NCI-H460 (cell line): ENCODE results near the gene KRIT1. TPM values are rescaled to one million over a fixed set of nuclear protein-coding genes. Genes with fewer than 3 reads are reported as not detected.
"Not testable (repeated sequence)": the region's sequence is repeated elsewhere in the genome, so short reads cannot be mapped to it uniquely, and the experiment has no call there.

Source experiments
- DNase-seq: peaks from one replicate; pipeline ENCODE4 v3.0.0-alpha.2; 2016; ENCODE audit warnings: low read depth; ENCODE audit errors: extremely low read depth
- total RNA-seq: library from RNA; depleted of rRNA; stranded (reverse); fragments of >200 nt; shearing (Covaris generic); gene quantifications from 2 replicates; pipeline ENCODE4 v1.2.3, GENCODE V29; 2014

The KRIT1 gene
- total RNA-seq, 1 experiment from 2014 or later: 61.4 TPM

DNA sequence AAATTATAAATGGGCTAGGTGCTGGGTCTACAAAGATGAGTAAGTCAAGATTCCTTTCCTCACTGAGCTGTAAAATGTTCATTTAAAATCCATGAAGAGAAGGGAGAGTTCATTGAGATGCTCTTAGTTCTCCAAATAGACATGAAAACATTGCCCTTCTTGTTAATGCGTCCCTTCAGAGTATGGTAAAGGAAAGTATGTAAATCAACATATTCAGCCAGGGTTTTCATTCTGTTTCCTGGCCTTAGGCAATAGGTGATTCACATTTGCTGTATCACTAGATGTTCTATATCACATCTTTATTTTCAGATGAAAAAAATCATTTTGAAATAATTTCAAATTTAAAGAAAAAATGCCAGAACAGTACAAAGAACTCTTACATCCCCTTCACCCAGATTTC, 5.5 kb upstream of the KRIT1 start:
- DNase-seq: no peak

DNA sequence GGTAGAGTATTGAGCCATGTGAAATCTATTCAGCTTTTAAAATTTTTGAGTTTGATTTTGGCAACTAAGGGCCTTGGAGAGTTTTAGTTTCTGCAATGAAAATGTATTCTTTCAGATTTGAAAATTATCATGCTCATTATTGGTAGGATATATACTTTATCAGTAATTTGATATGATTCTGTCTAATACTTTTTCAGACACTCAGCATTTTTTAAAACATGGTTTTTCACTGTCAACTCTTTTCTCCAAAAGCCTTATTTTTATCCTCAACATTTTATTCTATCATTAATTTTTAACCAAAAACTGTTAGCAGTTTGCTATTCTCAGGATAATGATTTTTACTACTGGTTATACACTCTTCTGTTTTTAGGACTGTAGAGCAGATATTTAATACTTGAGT, 4.9 kb upstream of the KRIT1 start:
- no peak for DNase-seq

DNA sequence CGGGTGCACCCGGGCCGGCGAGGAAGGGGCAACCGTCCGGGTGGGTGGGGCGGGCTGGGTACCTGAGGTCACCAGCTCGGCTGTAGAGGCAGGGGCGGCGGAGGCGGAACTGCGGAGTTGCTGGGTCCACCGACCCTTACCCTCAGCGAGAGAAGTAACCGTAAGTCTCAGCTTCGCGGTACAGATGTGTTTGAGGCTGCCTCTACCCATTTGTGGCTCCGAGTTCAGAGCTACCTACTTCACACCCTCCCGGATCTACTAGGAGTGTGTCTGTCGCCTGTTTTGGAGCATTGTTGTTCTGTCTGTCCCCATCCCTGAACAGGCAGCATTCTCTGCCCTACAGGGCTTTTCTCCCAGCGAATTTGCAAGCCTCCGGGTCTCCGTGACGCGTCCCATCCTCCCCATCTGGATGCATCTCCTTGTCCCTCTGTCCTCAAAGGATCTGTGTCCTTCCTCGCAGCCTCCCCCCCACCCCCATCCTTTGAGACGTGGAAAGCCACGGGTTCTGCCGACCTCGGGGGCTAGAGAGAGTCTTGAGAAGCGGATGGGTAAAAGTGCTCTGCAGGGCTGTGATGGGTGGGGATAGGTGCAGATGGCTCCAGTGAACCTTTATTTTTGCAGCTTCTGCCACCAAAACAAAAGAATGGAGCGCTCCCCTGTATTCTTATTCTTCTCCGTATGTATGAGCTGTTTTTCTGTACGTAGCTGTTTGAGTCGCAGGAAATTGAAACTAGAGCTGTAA, 817 bp upstream of the KRIT1 start:
- DNase-seq: no peak

DNA sequence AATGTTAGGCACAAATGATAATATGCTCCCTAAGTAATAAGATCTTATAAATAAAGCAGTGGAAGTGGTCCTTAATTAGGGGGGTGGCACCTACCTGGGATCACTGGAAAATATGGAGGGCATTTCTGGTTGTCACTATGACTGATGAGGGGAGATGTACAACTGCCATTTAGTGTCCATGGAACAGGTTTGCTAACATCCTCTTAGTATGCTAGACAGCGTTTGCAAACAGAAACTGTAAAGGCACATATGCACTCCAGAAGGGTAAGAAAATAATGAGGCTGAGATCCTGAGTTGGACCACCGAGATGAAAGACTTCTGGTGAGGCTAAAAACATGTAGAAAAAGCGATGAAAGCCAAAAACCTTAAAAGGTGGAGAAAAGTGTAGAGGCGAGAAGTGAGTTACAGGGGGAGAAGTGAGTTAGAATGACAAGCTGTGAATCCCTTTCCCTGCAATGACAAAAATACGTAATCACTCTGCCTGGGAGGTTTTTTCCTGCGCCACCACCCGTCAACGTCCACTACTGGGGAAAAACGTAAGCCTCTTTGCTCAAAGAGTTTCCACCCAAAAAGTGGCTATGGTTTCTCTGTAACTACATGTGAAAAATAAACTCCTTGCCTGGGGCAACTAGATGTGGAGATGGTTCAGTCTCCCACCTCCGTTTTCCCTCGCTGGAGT, 767 bp downstream of the KRIT1 start:
- DNase-seq: no peak

DNA sequence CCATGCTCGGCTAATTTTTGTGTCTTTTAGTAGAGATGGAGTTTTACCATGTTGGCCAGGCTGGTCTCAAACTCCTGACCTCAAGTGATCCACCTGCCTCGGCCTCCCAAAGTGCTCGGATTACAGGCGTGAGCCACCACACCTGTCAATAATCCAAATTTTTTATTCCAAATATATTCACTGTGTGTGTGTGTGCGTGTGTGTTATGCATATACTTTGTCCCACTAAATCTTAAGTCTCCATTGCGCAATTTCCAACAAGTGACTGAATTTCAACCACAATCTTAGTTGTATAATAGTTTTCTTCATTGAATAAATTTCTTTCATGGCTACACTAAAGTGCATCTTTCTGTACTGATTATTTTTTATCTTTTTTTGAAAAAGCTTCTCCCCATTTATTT, 2.7 kb downstream of the KRIT1 start:
- DNase-seq: no peak

DNA sequence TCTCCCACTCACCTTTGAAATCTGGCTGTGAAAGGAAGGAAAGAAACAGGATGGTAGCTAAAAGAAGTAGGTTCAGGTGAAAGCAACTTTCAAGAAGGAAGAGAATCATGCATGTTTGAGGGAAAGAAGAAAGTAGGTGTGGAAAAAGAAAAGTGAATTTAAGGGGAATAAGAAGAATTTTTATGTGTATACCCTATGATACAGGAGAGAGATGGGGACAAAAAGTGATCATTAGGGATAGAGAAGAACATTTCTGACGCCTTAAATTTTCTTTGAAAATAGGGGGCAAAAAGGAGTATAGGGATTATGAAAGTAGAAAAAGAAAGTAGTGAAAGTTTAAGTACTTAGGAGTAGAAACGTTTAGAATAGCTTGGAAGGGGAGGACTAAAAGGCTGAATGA, 15.2 kb downstream of the KRIT1 start:
- no peak for DNase-seq

DNA sequence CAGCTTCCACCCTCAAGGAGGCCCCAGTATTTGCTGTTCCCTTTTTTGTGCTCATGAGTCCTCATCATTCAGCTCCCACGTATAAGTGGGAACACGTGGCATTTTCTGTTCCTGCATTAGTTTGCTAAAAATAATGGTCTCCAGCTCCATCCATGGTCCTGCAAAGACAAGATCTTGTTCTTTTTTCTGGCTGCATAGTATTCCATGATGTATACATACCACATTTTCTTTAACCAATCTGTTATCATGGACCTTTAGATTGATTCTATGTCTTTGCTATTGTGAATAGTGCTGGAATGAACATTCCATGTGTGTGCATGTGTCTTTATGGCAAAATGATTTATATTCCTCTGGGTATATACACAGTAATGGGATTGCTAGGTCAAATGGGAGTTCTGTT, 17.0 kb downstream of the KRIT1 start:
- DNase-seq: no peak

DNA sequence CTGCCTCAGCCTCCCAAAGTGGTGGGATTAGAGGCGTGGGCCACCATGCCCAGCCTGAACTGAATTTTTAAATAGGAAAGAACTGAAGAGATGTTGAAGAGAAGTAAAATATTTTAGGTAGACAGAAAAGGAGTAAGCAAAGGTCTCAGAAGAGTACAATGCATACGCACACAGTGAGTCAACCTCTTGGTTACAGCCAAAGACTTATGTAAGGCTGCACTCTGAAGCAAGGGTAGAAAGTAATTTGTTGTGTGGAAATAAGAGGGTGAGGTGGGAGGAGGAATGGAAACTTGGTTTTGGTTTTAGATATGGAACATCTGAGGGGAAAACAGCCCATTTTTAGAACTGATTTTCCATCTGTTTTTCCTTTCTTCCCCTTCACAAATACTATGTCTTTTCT, 17.6 kb downstream of the KRIT1 start:
- no peak for DNase-seq

DNA sequence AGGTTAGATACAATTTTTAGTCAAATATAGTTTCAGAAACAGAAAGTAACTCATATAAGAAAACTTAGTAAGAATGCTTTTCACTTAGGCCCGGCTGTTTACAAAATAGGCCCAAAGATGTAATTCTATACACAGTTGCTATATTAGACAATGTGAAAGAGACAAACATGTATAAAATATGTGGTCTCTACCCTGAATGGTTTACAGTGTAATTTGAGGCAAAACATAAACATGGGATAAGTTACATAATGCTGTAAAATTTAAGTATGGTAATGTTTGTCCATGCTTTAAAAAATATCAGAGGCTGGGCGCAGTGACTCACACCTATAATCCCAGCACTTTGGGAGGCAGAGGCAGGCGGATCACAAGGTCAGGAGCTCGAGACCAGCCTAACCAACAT, 18.7 kb downstream of the KRIT1 start:
- no peak for DNase-seq

DNA sequence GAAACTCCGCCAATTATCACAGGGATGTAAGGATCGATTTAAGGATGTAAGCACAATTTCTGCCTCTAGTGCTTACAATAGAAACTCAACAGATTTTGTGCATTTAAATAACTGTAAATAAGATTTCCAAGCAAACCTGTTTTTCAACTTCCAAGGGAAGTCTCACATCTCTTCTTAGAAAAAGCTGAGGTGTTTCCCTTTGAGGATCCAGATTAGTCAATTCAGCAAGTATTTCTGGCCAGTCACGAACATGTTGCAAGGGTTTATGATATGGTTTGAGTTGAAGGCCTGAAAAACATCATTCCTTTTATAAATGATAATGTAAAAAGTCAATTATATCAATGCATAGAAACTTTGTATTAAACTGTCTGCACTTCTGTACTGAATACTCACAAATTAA, 23.9 kb downstream of the KRIT1 start:
- DNase-seq: no peak

DNA sequence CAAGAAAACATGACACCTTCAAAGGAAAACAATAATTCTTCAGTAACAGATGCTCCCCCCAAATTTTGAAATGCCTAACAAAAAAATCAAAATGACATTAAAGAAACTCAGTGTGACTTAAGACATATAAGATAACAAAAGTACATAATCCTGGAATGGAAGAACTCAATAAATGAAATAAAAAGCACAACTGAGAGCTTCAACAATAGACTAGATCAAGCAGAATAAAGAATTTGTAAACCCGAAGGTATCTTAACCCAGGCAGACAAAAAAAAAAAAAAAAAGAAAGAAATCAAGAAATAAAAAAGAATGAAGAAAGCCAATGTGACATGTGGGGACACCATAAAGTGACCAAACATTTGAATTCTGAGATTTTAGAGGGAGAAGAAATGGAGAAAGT, 39.0 kb downstream of the KRIT1 start:
- DNase-seq: no peak

DNA sequence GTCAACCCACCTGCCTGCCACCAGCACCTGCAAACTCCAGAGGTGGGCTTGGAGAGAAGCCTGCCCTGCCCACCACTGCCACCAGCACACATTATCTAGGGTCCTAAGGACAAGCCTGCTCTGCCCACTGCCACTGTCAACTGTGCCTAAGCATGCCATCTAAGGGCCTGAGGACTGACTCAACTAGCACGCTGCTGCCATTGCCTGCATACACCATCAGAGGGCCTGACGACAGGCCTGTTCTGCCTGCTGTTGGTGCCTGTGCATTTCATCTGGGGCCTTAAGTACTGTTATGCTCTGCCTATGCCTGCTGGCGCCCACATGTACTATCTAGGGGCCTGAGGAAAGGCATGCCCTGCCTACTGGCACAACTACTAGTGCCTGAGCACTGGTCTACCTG, 39.7 kb downstream of the KRIT1 start:
- no peak for DNase-seq

DNA sequence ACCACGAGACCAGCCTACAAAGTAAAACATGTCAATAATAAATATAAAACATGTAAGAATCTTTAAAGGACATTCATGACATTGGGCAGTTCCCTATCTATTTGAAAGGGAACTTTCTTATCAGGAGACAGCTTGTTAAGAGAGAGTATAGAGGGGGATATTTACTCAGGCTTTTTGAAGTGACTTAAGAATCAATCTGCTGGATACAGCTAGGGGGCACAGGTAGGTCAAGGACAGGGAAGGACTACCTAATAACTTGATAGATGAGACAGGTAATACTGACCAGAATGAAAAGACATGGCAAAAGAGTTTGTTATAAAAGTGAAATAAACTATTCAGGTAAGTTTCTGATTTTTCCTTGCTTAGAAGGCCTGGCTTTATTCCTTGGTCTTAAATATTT, 44.9 kb downstream of the KRIT1 start:
- DNase-seq: no peak

DNA sequence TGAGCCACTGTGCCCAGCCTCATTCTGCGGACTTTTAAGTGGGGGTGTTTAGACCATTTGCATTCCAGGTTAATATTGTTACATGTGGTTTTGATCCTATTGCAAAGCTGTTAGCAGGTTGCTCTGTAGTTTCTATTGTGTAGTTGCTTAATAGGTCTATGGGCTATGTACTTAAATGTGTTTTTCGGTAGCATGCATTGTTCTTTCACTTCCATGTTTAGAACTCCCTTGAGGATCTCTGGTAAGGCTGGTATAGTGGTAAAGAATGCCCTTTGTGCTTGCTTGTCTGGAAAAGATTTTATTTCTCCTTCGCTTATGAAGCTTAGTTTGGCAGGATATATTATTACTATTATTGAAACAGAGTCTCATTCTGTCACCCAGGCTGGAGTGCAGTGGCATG, 53.4 kb downstream of the KRIT1 start:
- DNase-seq: no peak

DNA sequence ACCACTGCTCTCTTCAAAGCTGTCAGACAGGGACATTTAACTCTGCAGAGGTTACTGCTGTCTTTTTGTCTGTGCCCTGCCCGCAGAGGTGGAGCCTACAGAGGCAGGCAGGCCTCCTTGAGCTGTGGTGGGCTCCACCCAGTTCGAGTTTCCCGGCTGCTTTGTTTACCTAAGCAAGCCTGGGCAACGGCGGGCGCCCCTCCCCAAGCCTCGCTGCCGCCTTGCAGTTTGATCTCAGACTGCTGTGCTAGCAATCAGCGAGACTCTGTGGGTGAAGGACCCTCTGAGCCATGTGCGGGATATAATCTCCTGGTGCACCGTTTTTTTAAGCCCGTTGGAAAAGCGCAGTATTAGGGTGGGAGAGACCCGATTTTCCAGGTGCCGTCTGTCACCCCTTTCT, 56.5 kb downstream of the KRIT1 start:
- DNase-seq: not testable (repeated sequence)

DNA sequence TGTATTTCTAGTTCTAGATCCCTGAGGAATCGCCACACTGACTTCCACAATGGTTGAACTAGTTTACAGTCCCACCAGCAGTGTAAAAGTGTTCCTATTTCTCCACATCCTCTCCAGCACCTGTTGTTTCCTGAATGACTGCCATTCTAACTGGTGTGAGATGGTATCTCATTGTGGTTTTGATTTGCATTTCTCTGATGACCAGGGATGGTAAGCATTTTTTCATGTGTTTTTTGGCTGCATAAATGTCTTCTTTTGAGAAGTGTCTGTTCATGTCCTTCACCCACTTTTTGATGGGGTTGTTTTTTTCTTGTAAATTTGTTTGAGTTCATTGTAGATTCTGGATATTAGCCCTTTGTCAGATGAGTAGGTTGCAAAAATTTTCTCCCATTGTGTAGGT, 61.4 kb downstream of the KRIT1 start:
- DNase-seq: not testable (repeated sequence)

DNA sequence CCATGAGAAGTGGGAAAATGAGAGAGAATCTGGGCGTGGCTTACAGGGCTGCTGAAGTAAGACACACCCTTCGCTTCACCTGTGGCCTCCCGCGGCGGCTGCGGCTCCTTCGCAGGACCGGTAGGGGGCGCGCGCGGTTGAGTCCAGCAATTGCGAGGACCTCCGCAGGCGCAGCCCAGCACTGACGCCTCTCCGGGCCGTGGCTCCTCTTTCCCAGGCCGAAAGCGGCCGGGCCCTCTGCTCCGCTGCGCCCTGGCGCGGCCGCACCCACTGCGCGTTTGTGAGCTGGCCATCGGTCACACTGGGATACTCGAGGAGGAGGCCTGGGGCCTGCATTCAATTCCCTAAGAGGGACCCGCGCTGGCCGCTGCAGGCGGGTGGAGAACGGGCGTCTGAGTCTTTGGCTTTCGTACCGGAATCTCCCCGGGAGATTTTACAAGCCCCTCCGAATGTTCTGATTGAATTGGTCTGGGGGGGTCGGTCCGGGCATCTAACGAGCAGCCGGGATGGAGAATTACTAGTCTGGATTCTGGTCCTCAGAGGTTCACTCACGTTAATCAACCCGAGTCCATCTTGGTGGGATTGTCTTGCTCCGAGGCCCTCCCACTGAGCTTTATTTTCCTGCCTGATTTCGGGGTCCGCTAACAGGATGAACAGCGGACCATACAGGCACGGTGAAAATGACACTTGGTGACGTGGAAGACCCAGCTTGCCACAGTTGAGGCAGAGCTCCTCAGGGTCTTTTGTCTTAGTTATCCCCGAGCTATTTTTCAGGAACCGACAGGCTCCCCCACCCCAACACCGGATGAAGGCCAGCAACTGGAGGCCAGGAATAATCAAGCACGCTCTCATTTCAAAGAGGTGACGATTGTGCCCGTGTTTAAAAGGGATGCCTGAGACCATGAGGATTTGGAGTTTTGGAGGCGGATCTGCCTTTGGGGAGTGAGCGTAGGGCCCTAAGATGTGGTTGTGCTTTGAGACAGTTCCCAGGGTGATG, 66.5 kb downstream of the KRIT1 start, which contains the start of gene LRRD1:
Gene LRRD1 (minus strand): TSS at position 215 of the 997 bp plus-strand sequence. CDS start 13,940 bp downstream, outside the sequence.
- DNase-seq: peak; percentile 76

DNA sequence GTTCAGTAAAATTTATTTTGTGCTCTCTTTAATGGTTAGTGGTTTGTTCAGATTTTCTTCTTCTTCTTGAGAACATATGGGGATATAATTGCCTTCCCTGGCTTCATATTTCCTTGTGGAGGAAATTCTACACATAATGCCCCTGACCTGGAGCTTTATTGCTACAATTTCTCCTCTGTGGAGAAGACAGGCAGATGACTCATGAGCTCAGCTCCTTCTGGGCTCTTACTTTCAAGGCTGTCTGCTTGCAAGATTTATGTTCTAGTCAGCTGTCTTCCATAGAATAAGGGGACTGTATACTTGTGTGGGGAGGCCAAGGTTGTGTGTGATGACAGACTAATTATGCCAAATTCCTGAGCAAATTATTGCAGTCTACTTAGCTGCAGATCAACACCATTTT, 68.4 kb downstream of the KRIT1 start:
- no peak for DNase-seq

DNA sequence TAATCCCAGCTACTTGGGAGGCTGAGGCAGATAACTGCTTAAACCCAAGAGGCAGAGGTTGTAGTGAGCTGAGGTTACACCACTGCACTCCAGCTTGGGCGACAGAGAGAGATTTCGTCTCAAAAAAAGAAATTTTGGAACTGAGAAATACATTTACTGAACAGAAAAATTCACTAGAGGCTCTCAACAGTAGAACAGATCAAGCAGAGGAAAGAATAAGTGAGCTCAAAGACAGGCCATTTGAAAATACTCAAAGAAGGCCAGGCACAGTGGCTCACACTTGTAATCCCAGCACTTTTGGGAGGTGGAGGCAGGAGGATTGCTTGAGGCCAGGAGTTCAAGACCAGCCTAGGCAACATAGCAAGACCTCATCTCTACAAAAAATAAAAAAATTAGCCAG, 76.2 kb downstream of the KRIT1 start:
- not testable (repeated sequence) for DNase-seq

DNA sequence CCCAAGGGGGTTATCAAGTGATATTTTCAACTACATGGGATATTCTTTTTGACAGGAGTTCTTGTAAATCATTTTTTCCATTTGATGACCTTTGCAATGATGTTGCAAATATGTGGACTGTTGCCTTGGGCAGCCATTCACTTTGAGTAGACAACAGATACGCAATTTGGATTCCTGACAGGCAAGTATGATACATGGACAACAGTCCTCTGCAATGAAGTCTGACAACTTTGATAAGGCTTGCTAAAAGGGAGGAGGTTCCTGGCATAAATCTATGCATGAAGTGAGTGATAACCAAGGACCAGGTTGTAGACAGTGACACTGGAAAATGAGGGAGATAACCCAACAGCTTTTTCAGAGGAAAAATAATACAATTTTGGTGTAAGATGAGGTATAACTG, 84.4 kb downstream of the KRIT1 start:
- DNase-seq: no peak
